Upper lobe of left lung (tissue), 6 donors: ENCODE data around the gene UGT1A10. TPM values are rescaled to one million over a fixed set of nuclear protein-coding genes. Genes with fewer than 3 reads are reported as not detected.

Experiments
- ATAC-seq, 2 donors: fragments of 200-7000 bp; cut with Tn5 transposase; one replicate each; pipeline ENCODE4 v1.9.1; 2022; ENCODE audit warnings: mild to moderate bottlenecking in 2 of 2, moderate library complexity in 2 of 2; ENCODE audit not compliant: low FRiP score in 2 of 2
- DNase-seq, 2 donors: peaks; one replicate each; pipeline ENCODE4 v3.0.0-alpha.2; 2019 to 2020
- H3K27ac ChIP-seq, 4 donors: fragments of 200-600 bp; sonication (generic); one replicate each; pipeline ENCODE4 v1.5.1; 2016 to 2019
- H3K27me3 ChIP-seq, 4 donors: fragments of 200-600 bp; sonication (generic); one replicate each; pipeline ENCODE4 v1.5.1; 2017 to 2019
- H3K36me3 ChIP-seq, 4 donors: fragments of 200-600 bp; sonication (generic); one replicate each; pipeline ENCODE4 v1.5.1; 2016 to 2019
- H3K4me1 ChIP-seq, 4 donors: fragments of 200-600 bp; sonication (generic); one replicate each; pipeline ENCODE4 v1.5.1; 2018 to 2019
- H3K4me3 ChIP-seq, 4 donors: fragments of 200-600 bp; sonication (generic); one replicate each; pipeline ENCODE4 v1.5.1; 2017 to 2019; ENCODE audit warnings: mild to moderate bottlenecking in 2 of 4, moderate library complexity in 1 of 4
- H3K9me3 ChIP-seq, 4 donors: fragments of 200-600 bp; sonication (generic); one replicate each; pipeline ENCODE4 v1.5.1; 2018 to 2019
- EP300 ChIP-seq, 4 donors: sonication (generic); formaldehyde crosslinking; IDR thresholded peaks; one replicate each; pipeline ENCODE4 v1.5.1; 2017; ENCODE audit warnings: antibody characterized with exemption in 4 of 4, control low read depth in 2 of 4
- POLR2A ChIP-seq, 4 donors: fragments of 450-650 bp; IDR thresholded peaks; one replicate each; pipeline ENCODE4 v1.5.1; 2016 to 2017; ENCODE audit warnings: antibody characterized with exemption in 4 of 4, mild to moderate bottlenecking in 2 of 4
- POLR2AphosphoS5 ChIP-seq, 2 donors: sonication (generic); formaldehyde crosslinking; IDR thresholded peaks; one replicate each; pipeline ENCODE4 v1.5.1; 2017; ENCODE audit warnings: antibody characterized with exemption in 2 of 2
- WGBS, 2 donors: methylation state at CpG; one replicate each; pipeline ENCODE4 v1.1.5; 2017 to 2018; 5-methylcytosine and 5-hydroxymethylcytosine counted together
- total RNA-seq, 6 donors: library from RNA; depleted of rRNA in 4 of 6; stranded (reverse); fragments of >200 nt in 4 of 6; gene quantifications; one replicate each; pipeline versions ENCODE4 v1.1.0 to v1.2.1, GENCODE V29; 2016 to 2021
- TF ChIP-seq, protein P1 (sequence below), 6 experiments: fragments of 450-650 bp in 4 of 6; fragments of 200-600 bp in 2 of 6; sonication (generic) in 2 of 6; IDR thresholded peaks; one replicate each; pipeline ENCODE4 v1.5.1; 2016 to 2019; ENCODE audit warnings: antibody characterized with exemption in 6 of 6
- donor health status: DM: no; HTN: no; CAD: no; lungs with moderate emphysema.
- donor health status: DM: no; HTN: yes; CAD: no; lungs with severe emphysema.

UGT1A10 gene
- total RNA-seq, 6 donors from 2014 or later: not detected

GRCh38 chr2:233798335-233799086 is 162.3 kb downstream of the UGT1A10 start:
- DNase-seq (no peak), ATAC-seq (no peak)
- TF ChIP-seq POLR2A (IDR thresholded peaks at IDR 0.05): no peak
- TF ChIP-seq EP300 (IDR thresholded peaks at IDR 0.05): no peak
- TF ChIP-seq POLR2AphosphoS5 (IDR thresholded peaks at IDR 0.05): no peak
- TF ChIP-seq, protein P1, sequence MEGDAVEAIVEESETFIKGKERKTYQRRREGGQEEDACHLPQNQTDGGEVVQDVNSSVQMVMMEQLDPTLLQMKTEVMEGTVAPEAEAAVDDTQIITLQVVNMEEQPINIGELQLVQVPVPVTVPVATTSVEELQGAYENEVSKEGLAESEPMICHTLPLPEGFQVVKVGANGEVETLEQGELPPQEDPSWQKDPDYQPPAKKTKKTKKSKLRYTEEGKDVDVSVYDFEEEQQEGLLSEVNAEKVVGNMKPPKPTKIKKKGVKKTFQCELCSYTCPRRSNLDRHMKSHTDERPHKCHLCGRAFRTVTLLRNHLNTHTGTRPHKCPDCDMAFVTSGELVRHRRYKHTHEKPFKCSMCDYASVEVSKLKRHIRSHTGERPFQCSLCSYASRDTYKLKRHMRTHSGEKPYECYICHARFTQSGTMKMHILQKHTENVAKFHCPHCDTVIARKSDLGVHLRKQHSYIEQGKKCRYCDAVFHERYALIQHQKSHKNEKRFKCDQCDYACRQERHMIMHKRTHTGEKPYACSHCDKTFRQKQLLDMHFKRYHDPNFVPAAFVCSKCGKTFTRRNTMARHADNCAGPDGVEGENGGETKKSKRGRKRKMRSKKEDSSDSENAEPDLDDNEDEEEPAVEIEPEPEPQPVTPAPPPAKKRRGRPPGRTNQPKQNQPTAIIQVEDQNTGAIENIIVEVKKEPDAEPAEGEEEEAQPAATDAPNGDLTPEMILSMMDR (IDR thresholded peaks at IDR 0.05): no peak
- Histone ChIP-seq H3K27ac (no peak overlapping the region), H3K36me3 (no peaks in the 10 kb centered on the region), H3K4me3 (no peak overlapping the region), H3K4me1 (no peaks in the 10 kb centered on the region), H3K27me3 (no peaks in the 10 kb centered on the region), H3K9me3 (no peaks in the 10 kb centered on the region)
- 80 to 84% methylated on average over 12 to 14 of the region's 14 CpGs for WGBS, 2 donors

- ATAC-seq: no peak
- H3K27ac ChIP-seq: no peak overlapping the region
- WGBS, 2 donors: 60 to 65% methylated on average over 6 to 7 of the region's 7 CpGs
- DNase-seq: peak in 1 of 2 donors; percentile 8
- no peaks in the 10 kb centered on the region for H3K9me3 ChIP-seq
- TF ChIP-seq POLR2AphosphoS5 (IDR thresholded peaks at IDR 0.05): no peak
- TF ChIP-seq POLR2A (IDR thresholded peaks at IDR 0.05): no peak
- no peak for TF ChIP-seq EP300 (IDR thresholded peaks at IDR 0.05)
- TF ChIP-seq, protein P1 (IDR thresholded peaks at IDR 0.05): no peak
- H3K36me3 ChIP-seq: no peaks in the 10 kb centered on the region
- H3K27me3 ChIP-seq: no peaks in the 10 kb centered on the region
- no peaks in the 10 kb centered on the region for H3K4me1 ChIP-seq
- H3K4me3 ChIP-seq: no peak overlapping the region
Measured at GRCh38 chr2:233799087-233799665, 162.9 kb downstream of the UGT1A10 start.

GRCh38 chr2:233799716-233800115 is 163.5 kb downstream of the UGT1A10 start:
- WGBS, 2 donors: 43 to 46% methylated on average over 4 to 5 of the region's 5 CpGs
- Histone ChIP-seq H3K36me3 (no peaks in the 10 kb centered on the region), H3K4me3 (no peak overlapping the region), H3K4me1 (no peaks in the 10 kb centered on the region), H3K27me3 (no peaks in the 10 kb centered on the region), H3K9me3 (no peaks in the 10 kb centered on the region), H3K27ac (no peak overlapping the region)
- DNase-seq (no peak), ATAC-seq (no peak)
- TF ChIP-seq POLR2A (IDR thresholded peaks at IDR 0.05) (no peak), POLR2AphosphoS5 (IDR thresholded peaks at IDR 0.05) (no peak), EP300 (IDR thresholded peaks at IDR 0.05) (no peak)
- TF ChIP-seq, protein P1 (IDR thresholded peaks at IDR 0.05): no peak

DNA sequence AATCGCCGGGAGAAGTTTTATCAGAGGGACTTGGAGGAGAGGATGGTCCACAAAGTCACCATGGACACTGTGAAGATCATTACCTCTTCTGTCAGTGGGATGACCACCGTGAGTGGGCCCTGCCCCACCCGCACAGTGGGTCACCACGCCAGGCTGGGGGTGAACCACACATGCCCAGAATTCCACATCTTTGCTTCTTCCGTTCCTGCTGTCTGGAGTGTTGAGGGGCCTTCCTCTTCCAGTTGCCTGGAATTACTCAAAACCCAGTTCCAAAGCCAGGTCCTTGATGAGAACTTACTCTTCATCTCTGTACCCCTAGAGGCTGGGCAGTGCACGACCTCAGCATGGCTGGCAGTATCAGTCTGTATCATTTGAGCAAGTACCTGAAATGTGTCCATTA is 164.0 kb downstream of the UGT1A10 start:
- ATAC-seq: no peak
- DNase-seq: no peak
- TF ChIP-seq POLR2A (IDR thresholded peaks at IDR 0.05): no peak
- TF ChIP-seq POLR2AphosphoS5 (IDR thresholded peaks at IDR 0.05): no peak
- TF ChIP-seq, protein P1 (IDR thresholded peaks at IDR 0.05): no peak
- TF ChIP-seq EP300 (IDR thresholded peaks at IDR 0.05): no peak
- Histone ChIP-seq H3K27me3 (no peaks in the 10 kb centered on the region), H3K4me1 (no peaks in the 10 kb centered on the region), H3K4me3 (no peak overlapping the region), H3K9me3 (no peaks in the 10 kb centered on the region), H3K36me3 (no peaks in the 10 kb centered on the region), H3K27ac (no peak overlapping the region)
- 87 to 91% methylated on average over 4 to 7 of the region's 7 CpGs for WGBS, 2 donors
